GM12878 (cell line): Measurements from ENCODE around the gene SIGLEC5. TPM values are rescaled to one million over a fixed set of nuclear protein-coding genes. Genes with fewer than 3 reads are reported as not detected.

Source experiments
- ATAC-seq: fragments of 200-7000 bp; cut with Tn5 transposase; 3 replicates; pipeline ENCODE4 v1.9.1; 2020; ENCODE audit warnings: mild to moderate bottlenecking, moderate library complexity
- BruUV-seq: library from RNA; stranded (reverse); fragments of 400-500 nt; replicated peaks from 2 replicates; lab custom pipeline; 2021; lab: Mats Ljungman, UMichigan
- CTCF ChIA-PET: fragments of 300-600 bp; sonication (Branson Sonifier 250); formaldehyde crosslinking; extraction: SDS; loops from one replicate; lab custom pipeline; 2021; ENCODE audit warnings: inconsistent platforms; lab: Yijun Ruan, JAX
- POLR2A ChIA-PET: fragments of 350-600 bp; formaldehyde crosslinking; extraction: SDS; loops from one replicate; lab custom pipeline; 2021; ENCODE audit warnings: inconsistent platforms; lab: Charles Lee
- RAD21 ChIA-PET: fragments of 300-600 bp; sonication (Branson Sonifier 250); formaldehyde crosslinking; loops from one replicate; lab custom pipeline; 2023; ENCODE audit warnings: antibody characterized with exemption; ENCODE audit not compliant: unreplicated experiment; lab: Charles Lee
- SMC1A ChIA-PET: fragments of 300-600 bp; sonication (Branson Sonifier 250); formaldehyde crosslinking; loops from one replicate; lab custom pipeline; 2023; ENCODE audit not compliant: unreplicated experiment, uncharacterized antibody; lab: Charles Lee
- DNase-seq: peaks from one replicate; pipeline ENCODE4 v3.0.0-alpha.2; 2011; ENCODE audit warnings: low read depth, low spot score
- FAIRE-seq: peaks from 3 replicates; lab custom pipeline; 2011; peaks lifted over from hg19 to GRCh38; lab: Jason Lieb, UNC
- H2AFZ ChIP-seq: 2 replicates; pipeline ENCODE4 v1.6.0; 2011; ENCODE audit warnings: low read depth, low read length, control low read depth; ENCODE audit not compliant: control insufficient read depth
- H3K27ac ChIP-seq: 2 replicates; pipeline ENCODE4 v1.5.1; 2011; ENCODE audit warnings: control low read depth; ENCODE audit not compliant: control insufficient read depth, insufficient read depth
- H3K27me3 ChIP-seq, 2 experiments: replicated peaks in 1 of 2; 2 replicates each; pipeline versions ENCODE4 v1.6.0 to v1.6.1; 2011; ENCODE audit warnings: low read length in 1 of 2; ENCODE audit not compliant: control insufficient read depth in 2 of 2, insufficient read depth in 2 of 2
- H3K36me3 ChIP-seq, 2 experiments: 2 replicates each; pipeline ENCODE4 v1.5.1; 2011; ENCODE audit warnings: low read length in 1 of 2; ENCODE audit not compliant: control insufficient read depth in 2 of 2, insufficient read depth in 2 of 2
- H3K4me1 ChIP-seq: 2 replicates; pipeline ENCODE4 v1.6.1; 2011; ENCODE audit warnings: mild to moderate bottlenecking, low read length, moderate library complexity, mixed read lengths; ENCODE audit not compliant: control insufficient read depth, insufficient read depth
- H3K4me2 ChIP-seq: 2 replicates; pipeline ENCODE4 v1.6.0; 2011; ENCODE audit warnings: control low read depth; ENCODE audit not compliant: control insufficient read depth, insufficient read depth
- H3K4me3 ChIP-seq: fragments of 200-600 bp; sonication (generic); 2 replicates; pipeline ENCODE4 v1.5.1; 2016
- H3K79me2 ChIP-seq: 2 replicates; pipeline ENCODE4 v1.6.0; 2011; ENCODE audit warnings: low read length; ENCODE audit not compliant: control insufficient read depth, insufficient read depth
- H3K9ac ChIP-seq: 2 replicates; pipeline ENCODE4 v1.8.0; 2011; ENCODE audit warnings: low read length, control low read depth, mixed read lengths; ENCODE audit not compliant: control insufficient read depth, insufficient read depth
- H3K9me3 ChIP-seq: replicated peaks from 3 replicates; pipeline ENCODE4 v1.5.1; 2011; ENCODE audit warnings: mild to moderate bottlenecking, low read length; ENCODE audit not compliant: control insufficient read depth, insufficient read depth
- H4K20me1 ChIP-seq: 2 replicates; pipeline ENCODE4 v1.6.0; 2011; ENCODE audit not compliant: control insufficient read depth, insufficient read depth
- HCFC1 ChIP-seq: fragments of 150-350 bp; IDR thresholded peaks from 2 replicates; pipeline ENCODE4 v1.6.1; 2014; ENCODE audit warnings: low read length
- NFIC ChIP-seq: IDR thresholded peaks from 2 replicates; pipeline ENCODE4 v1.6.1; 2012; ENCODE audit warnings: low read depth, mild to moderate bottlenecking, inconsistent platforms, low read length, moderate library complexity
- POLR2AphosphoS5 ChIP-seq: IDR thresholded peaks from 2 replicates; pipeline ENCODE4 v1.6.1; 2011; ENCODE audit warnings: mild to moderate bottlenecking, low read length, inconsistent platforms
- SREBF2 ChIP-seq: IDR thresholded peaks from 2 replicates; pipeline ENCODE4 v1.6.1; 2012; ENCODE audit warnings: mild to moderate bottlenecking, low read length
- WGBS: methylation state at CpG from one replicate; pipeline ENCODE4 v1.1.6; 2016; ENCODE audit warnings: low lambda C conversion rate; ENCODE audit not compliant: insufficient replicate concordance, insufficient coverage; ENCODE audit errors: missing lambda C conversion rate; 5-methylcytosine and 5-hydroxymethylcytosine counted together
- in situ Hi-C: fragments of 300-500 bp; cut with MboI; formaldehyde crosslinking; loops from 9 replicates; pipeline ENCODE4 v1.14.3; 2018; ENCODE audit warnings: mixed read lengths
- intact Hi-C: fragments of 100-400 bp; cut with micrococcal nuclease; formaldehyde crosslinking; loops from one replicate; pipeline ENCODE4 v1.14.2; 2022; ENCODE audit not compliant: unreplicated experiment
- polyA plus RNA-seq, 11 experiments: library from polyadenylated mRNA; depleted of rRNA in 4 of 11; unstranded in 6 of 11; stranded (reverse) in 5 of 11; fragments of >200 nt; fragmentation: Nextera tagmentation in 4 of 11; fragmentation: Illumina TruSeq in 1 of 11; extraction: Ambion mirVana in 4 of 11; extraction: Trizol in 1 of 11; gene quantifications; 1 replicate in 1 of 11; 2 replicates in 10 of 11; pipeline versions ENCODE4 v1.2.1 to v1.2.3, GENCODE V29; 2011 to 2016; ENCODE audit warnings: inconsistent platforms in 2 of 11, missing spikeins in 2 of 11, low read depth in 1 of 11
- total RNA-seq, 4 experiments: library from RNA; depleted of rRNA in 3 of 4; stranded (reverse); fragments of >200 nt in 3 of 4; fragmentation: Illumina TruSeq in 1 of 4; extraction: Trizol in 1 of 4; gene quantifications; 2 replicates each; pipeline versions ENCODE4 v1.2.1 to v1.2.3, GENCODE V29; 2013 to 2021
- TF ChIP-seq, protein P1 (sequence below): fragments of 450-650 bp; IDR thresholded peaks from 2 replicates; pipeline ENCODE4 v1.6.1; 2017; ENCODE audit warnings: mild to moderate bottlenecking, moderate library complexity
- TF ChIP-seq, protein P2 (sequence below): IDR thresholded peaks from 2 replicates; pipeline ENCODE4 v1.6.1; 2012; ENCODE audit warnings: mild to moderate bottlenecking, low read depth, low read length

Gene SIGLEC5
- total and polyA plus RNA-seq, 10 of the 15 experiments (the other 5 are each of a cell fraction or from before 2014, with no cell fraction given): 0.05 to 2.5 (median 1.4) TPM; not detected in 1

DNA sequence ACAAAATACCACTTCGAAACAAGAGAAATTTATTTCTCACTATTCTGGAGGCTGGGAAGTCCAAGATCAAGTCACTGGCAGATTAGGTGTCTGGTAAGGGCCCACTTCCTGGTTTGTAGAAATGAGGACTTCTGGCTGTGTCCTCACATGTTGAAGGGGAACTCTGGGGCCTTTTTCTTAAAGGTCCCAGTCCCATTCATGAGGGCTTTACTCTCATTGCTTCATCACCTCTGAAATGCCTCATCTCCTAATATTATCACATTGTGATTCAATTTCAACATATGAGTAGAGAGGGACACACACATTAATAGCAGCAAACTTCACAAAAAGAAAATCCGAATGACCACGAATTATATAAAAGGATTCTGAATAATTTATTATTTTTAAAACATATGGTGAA lies 38.0 kb upstream of the SIGLEC5 start:
- under 1% methylated on average over 3 of the region's 3 CpGs for WGBS

More for the DNA sequence above, 38.0 kb upstream of the SIGLEC5 start:
- no peak for FAIRE-seq
- BruUV-seq: no TSS peak
- H3K27ac ChIP-seq: no peak overlapping the region
- no peak overlapping the region for H3K4me3 ChIP-seq
- in situ Hi-C loops (no loop called here), intact Hi-C loops (no loop called here)
- no peaks in the 10 kb centered on the region for H3K9me3 ChIP-seq
- H3K27me3 ChIP-seq: no peaks in the 10 kb centered on the region
- H3K36me3 ChIP-seq: no peaks in the 10 kb centered on the region
- TF ChIP-seq SREBF2 (no peak), POLR2AphosphoS5 (no peak), NFIC (no peak), HCFC1 (no peak)
- TF ChIP-seq, protein P1, sequence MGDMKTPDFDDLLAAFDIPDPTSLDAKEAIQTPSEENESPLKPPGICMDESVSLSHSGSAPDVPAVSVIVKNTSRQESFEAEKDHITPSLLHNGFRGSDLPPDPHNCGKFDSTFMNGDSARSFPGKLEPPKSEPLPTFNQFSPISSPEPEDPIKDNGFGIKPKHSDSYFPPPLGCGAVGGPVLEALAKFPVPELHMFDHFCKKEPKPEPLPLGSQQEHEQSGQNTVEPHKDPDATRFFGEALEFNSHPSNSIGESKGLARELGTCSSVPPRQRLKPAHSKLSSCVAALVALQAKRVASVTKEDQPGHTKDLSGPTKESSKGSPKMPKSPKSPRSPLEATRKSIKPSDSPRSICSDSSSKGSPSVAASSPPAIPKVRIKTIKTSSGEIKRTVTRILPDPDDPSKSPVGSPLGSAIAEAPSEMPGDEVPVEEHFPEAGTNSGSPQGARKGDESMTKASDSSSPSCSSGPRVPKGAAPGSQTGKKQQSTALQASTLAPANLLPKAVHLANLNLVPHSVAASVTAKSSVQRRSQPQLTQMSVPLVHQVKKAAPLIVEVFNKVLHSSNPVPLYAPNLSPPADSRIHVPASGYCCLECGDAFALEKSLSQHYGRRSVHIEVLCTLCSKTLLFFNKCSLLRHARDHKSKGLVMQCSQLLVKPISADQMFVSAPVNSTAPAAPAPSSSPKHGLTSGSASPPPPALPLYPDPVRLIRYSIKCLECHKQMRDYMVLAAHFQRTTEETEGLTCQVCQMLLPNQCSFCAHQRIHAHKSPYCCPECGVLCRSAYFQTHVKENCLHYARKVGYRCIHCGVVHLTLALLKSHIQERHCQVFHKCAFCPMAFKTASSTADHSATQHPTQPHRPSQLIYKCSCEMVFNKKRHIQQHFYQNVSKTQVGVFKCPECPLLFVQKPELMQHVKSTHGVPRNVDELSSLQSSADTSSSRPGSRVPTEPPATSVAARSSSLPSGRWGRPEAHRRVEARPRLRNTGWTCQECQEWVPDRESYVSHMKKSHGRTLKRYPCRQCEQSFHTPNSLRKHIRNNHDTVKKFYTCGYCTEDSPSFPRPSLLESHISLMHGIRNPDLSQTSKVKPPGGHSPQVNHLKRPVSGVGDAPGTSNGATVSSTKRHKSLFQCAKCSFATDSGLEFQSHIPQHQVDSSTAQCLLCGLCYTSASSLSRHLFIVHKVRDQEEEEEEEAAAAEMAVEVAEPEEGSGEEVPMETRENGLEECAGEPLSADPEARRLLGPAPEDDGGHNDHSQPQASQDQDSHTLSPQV: no peak
- TF ChIP-seq, protein P2, sequence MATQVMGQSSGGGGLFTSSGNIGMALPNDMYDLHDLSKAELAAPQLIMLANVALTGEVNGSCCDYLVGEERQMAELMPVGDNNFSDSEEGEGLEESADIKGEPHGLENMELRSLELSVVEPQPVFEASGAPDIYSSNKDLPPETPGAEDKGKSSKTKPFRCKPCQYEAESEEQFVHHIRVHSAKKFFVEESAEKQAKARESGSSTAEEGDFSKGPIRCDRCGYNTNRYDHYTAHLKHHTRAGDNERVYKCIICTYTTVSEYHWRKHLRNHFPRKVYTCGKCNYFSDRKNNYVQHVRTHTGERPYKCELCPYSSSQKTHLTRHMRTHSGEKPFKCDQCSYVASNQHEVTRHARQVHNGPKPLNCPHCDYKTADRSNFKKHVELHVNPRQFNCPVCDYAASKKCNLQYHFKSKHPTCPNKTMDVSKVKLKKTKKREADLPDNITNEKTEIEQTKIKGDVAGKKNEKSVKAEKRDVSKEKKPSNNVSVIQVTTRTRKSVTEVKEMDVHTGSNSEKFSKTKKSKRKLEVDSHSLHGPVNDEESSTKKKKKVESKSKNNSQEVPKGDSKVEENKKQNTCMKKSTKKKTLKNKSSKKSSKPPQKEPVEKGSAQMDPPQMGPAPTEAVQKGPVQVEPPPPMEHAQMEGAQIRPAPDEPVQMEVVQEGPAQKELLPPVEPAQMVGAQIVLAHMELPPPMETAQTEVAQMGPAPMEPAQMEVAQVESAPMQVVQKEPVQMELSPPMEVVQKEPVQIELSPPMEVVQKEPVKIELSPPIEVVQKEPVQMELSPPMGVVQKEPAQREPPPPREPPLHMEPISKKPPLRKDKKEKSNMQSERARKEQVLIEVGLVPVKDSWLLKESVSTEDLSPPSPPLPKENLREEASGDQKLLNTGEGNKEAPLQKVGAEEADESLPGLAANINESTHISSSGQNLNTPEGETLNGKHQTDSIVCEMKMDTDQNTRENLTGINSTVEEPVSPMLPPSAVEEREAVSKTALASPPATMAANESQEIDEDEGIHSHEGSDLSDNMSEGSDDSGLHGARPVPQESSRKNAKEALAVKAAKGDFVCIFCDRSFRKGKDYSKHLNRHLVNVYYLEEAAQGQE: no peak
- POLR2A ChIA-PET: no interaction called here
- RAD21 ChIA-PET: no interaction called here
- H4K20me1 ChIP-seq: no peaks in the 10 kb centered on the region
- no peak overlapping the region for H3K4me2 ChIP-seq
- CTCF ChIA-PET: interaction anchor here (1.0 kb wide), 1 partner anchor 9 kb away, joined by 3 read pairs; no protein-coding TSS in a partner anchor
- H3K9ac ChIP-seq: no peak overlapping the region
- no peak for DNase-seq
- ATAC-seq: no peak
- no peaks in the 10 kb centered on the region for H3K79me2 ChIP-seq
- no peaks in the 10 kb centered on the region for H3K4me1 ChIP-seq
- no peak overlapping the region for H2AFZ ChIP-seq
- SMC1A ChIA-PET: interaction anchor here (1.4 kb wide), 1 partner anchor 109 kb away, joined by 4 read pairs; no protein-coding TSS in a partner anchor
